ENCODE results near the gene INPP5A. TPM values are rescaled to one million over a fixed set of nuclear protein-coding genes. Genes with fewer than 3 reads are reported as not detected.

The INPP5A gene
- total and polyA plus RNA-seq, 2 donors (not counting 1 experiment from before 2014, with no cell fraction given): 9.3 to 87.8 TPM

GRCh38 chr10:132510174-132510611 is 27.4 kb upstream of the INPP5A start:
- Mint-ChIP-seq H3K27ac (no peak overlapping the region), H3K27me3 (no peaks in the 10 kb centered on the region), H3K4me3 (no peak overlapping the region), H3K9me3 (ENCODE audit: insufficient read depth) (no peaks in the 10 kb centered on the region), H3K4me1 (no peaks in the 10 kb centered on the region)
- no peaks in the 10 kb centered on the region for H3K9me3 ChIP-seq (ENCODE audit: control extremely low read depth in 1 of 3, control insufficient read depth in 2 of 3, insufficient read depth in 1 of 3, low read length in 2 of 3)
- H4K20me1 ChIP-seq (ENCODE audit: control insufficient read depth, insufficient read depth, low read length, poor library complexity, severe bottlenecking): no peaks in the 10 kb centered on the region
- POLR2A ChIA-PET: no interaction called here
- TF ChIP-seq, protein P1, sequence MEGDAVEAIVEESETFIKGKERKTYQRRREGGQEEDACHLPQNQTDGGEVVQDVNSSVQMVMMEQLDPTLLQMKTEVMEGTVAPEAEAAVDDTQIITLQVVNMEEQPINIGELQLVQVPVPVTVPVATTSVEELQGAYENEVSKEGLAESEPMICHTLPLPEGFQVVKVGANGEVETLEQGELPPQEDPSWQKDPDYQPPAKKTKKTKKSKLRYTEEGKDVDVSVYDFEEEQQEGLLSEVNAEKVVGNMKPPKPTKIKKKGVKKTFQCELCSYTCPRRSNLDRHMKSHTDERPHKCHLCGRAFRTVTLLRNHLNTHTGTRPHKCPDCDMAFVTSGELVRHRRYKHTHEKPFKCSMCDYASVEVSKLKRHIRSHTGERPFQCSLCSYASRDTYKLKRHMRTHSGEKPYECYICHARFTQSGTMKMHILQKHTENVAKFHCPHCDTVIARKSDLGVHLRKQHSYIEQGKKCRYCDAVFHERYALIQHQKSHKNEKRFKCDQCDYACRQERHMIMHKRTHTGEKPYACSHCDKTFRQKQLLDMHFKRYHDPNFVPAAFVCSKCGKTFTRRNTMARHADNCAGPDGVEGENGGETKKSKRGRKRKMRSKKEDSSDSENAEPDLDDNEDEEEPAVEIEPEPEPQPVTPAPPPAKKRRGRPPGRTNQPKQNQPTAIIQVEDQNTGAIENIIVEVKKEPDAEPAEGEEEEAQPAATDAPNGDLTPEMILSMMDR (IDR thresholded peaks at IDR 0.05): no peak
- no peak for TF ChIP-seq EZH2 (IDR thresholded peaks at IDR 0.05; ENCODE audit: borderline replicate concordance, insufficient read depth, low read depth, low read length, poor library complexity, severe bottlenecking)
- no peak overlapping the region for H3K27ac ChIP-seq (ENCODE audit: low read length in 2 of 2)
- H3K27me3 ChIP-seq (replicated peaks in 1 of 4; ENCODE audit: control extremely low read depth in 1 of 4, control insufficient read depth in 3 of 4, insufficient read depth in 4 of 4, low read length in 3 of 4): no peaks in the 10 kb centered on the region
- peaks cover 8 to 9% of the 10 kb centered on the region in 2 donors for H3K4me1 ChIP-seq (ENCODE audit: control insufficient read depth in 2 of 2, insufficient read depth in 2 of 2, low read length in 2 of 2)
- H3K9ac ChIP-seq (ENCODE audit: low read length): no peak overlapping the region
- intact Hi-C loops (cut with micrococcal nuclease): no loop called here
- WGBS (ENCODE audit: insufficient coverage): 95% methylated on average over 15 of the region's 15 CpGs
- no peaks in the 10 kb centered on the region for H3K79me2 ChIP-seq (ENCODE audit: control insufficient read depth, insufficient read depth, low read length)
- DNase-seq (no peak), ATAC-seq (ENCODE audit: low read depth) (no peak)
- no peak overlapping the region for H3K4me3 ChIP-seq (ENCODE audit: control extremely low read depth in 1 of 5, extremely low read depth in 1 of 5, insufficient read depth in 1 of 5, low read depth in 2 of 5, low read length in 4 of 5)
- H2AFZ ChIP-seq (ENCODE audit: insufficient read depth, low read depth, low read length, poor library complexity, severe bottlenecking): no peak overlapping the region
- no peak overlapping the region for H3K4me2 ChIP-seq (replicated peaks; ENCODE audit: low read depth, low read length, poor library complexity, severe bottlenecking)
- CTCF ChIA-PET: no interaction called here
- no peaks in the 10 kb centered on the region for H3K36me3 ChIP-seq (replicated peaks in 1 of 2; ENCODE audit: control extremely low read depth in 1 of 2, control insufficient read depth in 1 of 2, extremely low read depth in 1 of 2, insufficient read depth in 2 of 2, low read length in 1 of 2)

DNA sequence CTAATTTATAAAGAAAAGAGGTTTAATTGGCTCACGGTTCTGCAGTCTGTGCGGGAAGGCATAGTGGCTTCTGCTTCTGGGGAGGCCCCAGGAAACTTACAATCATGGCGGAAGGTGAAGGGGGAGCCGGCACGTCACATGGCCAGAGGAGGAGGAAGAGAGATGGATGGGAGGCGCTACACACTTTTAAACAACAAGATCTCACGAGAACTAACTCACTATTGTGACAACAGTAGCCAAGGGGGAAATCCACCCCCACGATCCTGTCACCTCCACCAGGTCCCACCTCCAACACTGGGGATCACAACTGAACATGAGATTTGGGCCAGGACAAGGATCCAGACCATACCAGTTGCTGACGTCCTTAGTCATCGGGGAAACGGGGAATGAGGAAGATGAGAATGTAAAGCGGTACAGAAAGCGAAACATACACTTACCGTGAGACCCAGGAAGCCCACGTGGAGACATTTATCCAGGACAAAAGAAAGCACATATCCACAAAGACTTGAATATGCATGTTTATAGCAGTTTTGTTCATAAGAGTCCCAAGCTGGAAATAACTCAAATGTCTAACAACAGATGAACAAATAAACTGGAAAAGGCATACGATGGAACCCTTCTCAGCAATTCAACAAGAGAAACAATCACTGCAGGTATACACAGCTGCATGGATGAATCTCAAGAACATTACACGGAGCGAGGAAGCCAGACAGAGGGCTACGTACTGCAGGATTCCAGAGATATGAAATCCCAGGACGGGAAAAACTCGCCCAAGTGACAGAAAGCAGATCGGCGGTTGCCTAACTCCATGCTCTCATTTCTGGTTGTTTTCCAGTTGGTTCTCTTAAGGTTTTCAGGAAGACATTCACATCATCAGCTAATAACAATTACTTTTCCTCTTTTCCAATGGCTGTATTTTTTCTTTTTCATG is 26.2 kb upstream of the INPP5A start:
- Histone ChIP-seq H4K20me1 (ENCODE audit: control insufficient read depth, insufficient read depth, low read length, poor library complexity, severe bottlenecking) (no peaks in the 10 kb centered on the region), H3K79me2 (ENCODE audit: control insufficient read depth, insufficient read depth, low read length) (no peaks in the 10 kb centered on the region), H3K4me1 (ENCODE audit: control insufficient read depth in 2 of 2, insufficient read depth in 2 of 2, low read length in 2 of 2) (peaks cover 20% of the 10 kb centered on the region in 2 donors), H3K36me3 (replicated peaks in 1 of 2; ENCODE audit: control extremely low read depth in 1 of 2, control insufficient read depth in 1 of 2, extremely low read depth in 1 of 2, insufficient read depth in 2 of 2, low read length in 1 of 2) (no peaks in the 10 kb centered on the region), H3K27me3 (replicated peaks in 1 of 4; ENCODE audit: control extremely low read depth in 1 of 4, control insufficient read depth in 3 of 4, insufficient read depth in 4 of 4, low read length in 3 of 4) (no peaks in the 10 kb centered on the region), H3K9me3 (ENCODE audit: control extremely low read depth in 1 of 3, control insufficient read depth in 2 of 3, insufficient read depth in 1 of 3, low read length in 2 of 3) (no peaks in the 10 kb centered on the region), H3K9ac (ENCODE audit: low read length) (no peak overlapping the region), H2AFZ (ENCODE audit: insufficient read depth, low read depth, low read length, poor library complexity, severe bottlenecking) (no peak overlapping the region), H3K4me2 (replicated peaks; ENCODE audit: low read depth, low read length, poor library complexity, severe bottlenecking) (no peak overlapping the region), H3K4me3 (ENCODE audit: control extremely low read depth in 1 of 5, extremely low read depth in 1 of 5, insufficient read depth in 1 of 5, low read depth in 2 of 5, low read length in 4 of 5) (no peak overlapping the region), H3K27ac (ENCODE audit: low read length in 2 of 2) (no peak overlapping the region)
- peak overlapping the region; percentile 13 for H3K27ac Mint-ChIP-seq
- DNase-seq: no peak
- intact Hi-C loops (cut with micrococcal nuclease): no loop called here
- CTCF ChIA-PET: no interaction called here
- TF ChIP-seq, protein P1 (IDR thresholded peaks at IDR 0.05): no peak
- no peak for TF ChIP-seq EZH2 (IDR thresholded peaks at IDR 0.05; ENCODE audit: borderline replicate concordance, insufficient read depth, low read depth, low read length, poor library complexity, severe bottlenecking)
- POLR2A ChIA-PET: no interaction called here
- 94% methylated on average over 13 of the region's 23 CpGs for WGBS (ENCODE audit: insufficient coverage)
- H3K27me3 Mint-ChIP-seq: no peaks in the 10 kb centered on the region
- no peak overlapping the region for H3K4me3 Mint-ChIP-seq
- H3K9me3 Mint-ChIP-seq (ENCODE audit: insufficient read depth): no peaks in the 10 kb centered on the region
- no peaks in the 10 kb centered on the region for H3K4me1 Mint-ChIP-seq
- ATAC-seq (ENCODE audit: low read depth): no peak
